Measurements from ENCODE around the gene FNDC3B. TPM values are rescaled to one million over a fixed set of nuclear protein-coding genes. Genes with fewer than 3 reads are reported as not detected.
A peak's percentile ranks its signal among the peaks of the same experiment; 100 is the strongest.

The FNDC3B gene
- total RNA-seq, 1 donor from 2014 or later, result 147 TPM

DNA sequence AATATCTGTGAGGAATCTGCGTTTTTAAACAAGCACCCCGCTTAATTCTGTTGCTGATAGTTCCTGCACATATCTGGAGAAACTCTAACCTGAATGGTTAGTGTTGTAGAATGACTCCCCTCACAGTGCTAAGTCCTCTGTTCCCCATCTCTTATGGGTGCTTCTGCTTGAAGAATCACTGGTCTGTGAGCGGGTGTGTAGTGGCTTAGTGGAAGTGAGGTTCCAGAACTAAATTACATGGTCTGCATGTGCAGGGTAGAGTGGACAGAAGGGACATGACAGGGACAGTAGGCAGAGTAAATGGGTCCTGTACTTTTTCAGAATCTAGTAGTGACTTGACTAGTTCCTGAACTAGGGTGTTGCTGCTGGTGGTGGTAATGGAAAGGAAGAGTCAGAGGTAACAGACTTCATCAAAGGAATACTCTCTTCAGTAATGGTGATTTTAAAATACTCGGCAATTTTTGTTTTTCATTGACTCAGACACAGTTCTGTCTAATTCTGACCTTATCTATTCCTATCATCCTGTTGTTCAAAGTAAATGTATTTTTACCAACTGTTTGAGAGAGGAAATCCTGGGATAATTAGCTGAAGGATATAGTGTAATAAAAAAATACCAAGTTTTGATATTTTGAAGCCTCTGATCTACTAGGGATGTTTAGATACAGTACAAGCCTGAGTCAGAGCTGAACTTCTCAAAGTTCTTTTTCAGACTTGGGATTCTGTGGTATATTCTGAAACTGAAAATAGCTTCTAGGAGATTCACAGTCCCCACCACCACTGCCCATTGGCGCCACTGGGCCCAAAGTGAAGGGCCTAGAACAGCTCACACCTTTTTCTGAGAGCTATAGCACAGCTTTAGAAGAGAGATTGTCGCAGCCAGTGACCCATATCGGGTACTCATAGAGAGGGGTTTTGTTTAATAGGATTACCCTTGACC lies 55.5 kb downstream of the FNDC3B start:
- no peak for DNase-seq

DNA sequence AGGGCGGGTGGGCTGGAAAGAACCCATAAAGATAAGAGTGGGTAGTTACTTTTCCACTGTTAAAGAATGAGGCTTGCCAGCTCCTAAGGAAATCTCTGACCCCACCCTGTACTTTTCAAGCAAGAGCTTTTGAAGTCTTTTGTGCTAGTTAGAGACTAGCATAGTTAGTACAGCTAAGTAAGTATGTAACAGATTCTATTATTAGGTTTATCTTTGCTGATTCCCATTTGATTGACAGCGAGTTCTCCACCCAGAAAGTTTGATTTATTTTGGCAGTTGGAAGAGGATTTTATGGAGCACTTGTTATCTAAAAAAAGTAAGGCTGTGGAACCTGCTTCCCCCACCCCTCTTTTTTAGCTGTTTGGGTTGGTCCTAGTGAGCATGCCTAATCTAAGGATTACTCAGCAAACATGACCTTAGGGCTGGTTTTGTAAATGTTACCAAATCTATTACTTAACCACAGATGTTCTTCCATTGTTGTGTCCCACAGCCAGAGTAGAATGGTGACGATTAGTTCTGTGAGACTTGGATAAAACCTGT lies 57.6 kb downstream of the FNDC3B start:
- peak; percentile 32 for DNase-seq

GRCh38 chr3:172097585-172097984 lies 58.2 kb downstream of the FNDC3B start:
- no peak for DNase-seq

DNA sequence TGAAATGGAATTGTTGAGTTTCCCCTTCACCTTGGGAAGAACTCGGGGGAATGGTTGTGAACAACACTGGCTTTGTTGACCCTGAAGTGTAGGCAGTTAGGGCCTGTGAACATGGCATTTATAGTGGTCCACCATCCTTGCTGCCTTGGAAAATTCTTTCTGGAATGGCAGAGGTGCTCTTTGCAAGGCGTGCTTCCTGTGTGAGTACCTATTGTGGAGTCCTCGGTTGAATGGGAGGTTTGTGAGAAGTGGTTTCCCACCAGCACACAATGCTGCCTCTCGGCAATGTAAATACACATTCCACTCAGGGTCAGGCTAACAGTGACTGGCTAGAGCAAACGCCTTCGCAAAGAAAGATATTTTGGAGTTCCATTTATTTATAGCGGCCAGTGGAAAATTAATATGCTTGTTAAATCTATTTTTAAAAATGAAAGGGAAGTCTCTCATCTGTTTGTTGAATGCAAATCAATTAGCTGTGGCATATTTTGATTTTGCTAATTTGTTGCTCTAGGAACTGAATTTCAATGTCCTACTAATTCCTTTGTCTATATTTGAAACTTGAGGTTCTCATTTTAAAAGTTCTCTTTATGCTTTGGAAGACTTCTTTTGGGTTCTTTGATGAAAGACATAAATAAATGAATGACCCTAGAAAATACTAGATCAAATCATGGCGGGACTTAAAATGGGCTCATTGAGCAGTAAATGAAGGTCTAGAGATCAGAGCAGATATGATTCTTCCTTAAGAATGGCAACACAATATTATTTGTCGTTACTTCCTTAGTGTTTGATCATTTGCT lies 59.5 kb downstream of the FNDC3B start:
- DNase-seq, result peak; percentile 25

DNA sequence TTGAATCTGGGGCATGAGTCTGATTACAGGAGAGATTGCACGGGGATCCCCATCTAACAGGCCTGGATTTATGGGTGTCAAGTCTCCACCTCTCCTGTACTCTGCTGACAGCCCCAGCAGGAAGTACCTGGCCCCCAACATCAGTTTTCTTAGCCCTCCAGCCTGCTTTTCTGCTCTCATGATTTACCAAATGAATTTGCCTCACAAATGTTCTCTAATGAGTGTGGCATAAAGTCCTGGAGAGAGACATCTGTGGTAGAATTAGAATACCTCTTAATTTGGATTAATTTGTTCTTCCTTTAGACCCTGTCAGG lies 60.1 kb downstream of the FNDC3B start:
- no peak for DNase-seq

GRCh38 chr3:172100482-172100881 lies 61.1 kb downstream of the FNDC3B start:
- no peak for DNase-seq

GRCh38 chr3:172101107-172101506 lies 61.7 kb downstream of the FNDC3B start:
- DNase-seq, result no peak

DNA sequence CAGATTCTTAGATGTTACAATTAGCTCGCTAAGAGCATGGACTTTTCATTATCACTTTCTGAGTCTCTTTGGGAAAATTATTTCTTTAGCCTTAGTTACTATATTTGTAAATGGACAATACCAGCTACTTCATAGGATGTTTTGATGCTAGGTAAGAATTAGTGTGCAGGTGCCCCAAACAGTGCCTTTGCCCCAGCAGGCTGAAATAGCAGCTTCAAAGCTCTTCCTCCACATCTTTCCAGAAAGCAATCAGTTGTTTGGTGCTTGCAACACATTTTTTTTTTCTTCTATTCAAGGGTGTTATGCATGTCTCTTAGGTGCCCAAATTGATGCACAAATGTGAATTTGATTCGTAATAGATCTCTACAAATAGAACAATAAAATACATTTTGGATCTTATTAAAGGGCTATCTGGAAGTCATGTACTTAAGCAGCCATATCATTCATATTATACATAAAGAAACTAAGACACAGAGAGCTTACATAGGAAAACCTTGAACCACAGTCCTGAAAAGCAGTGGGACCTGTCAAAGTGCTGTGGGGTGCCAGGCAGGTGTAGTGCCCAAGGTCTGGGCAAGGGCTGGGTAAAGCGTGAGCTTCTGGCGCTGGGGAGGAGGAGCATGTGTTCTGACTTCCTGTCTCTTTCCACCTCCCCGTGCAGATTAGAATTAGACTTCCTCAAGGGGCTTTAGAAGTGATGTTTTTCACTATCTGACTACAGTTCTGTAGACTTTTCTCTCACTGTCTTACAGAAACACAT lies 62.9 kb downstream of the FNDC3B start:
- no peak for DNase-seq

DNA sequence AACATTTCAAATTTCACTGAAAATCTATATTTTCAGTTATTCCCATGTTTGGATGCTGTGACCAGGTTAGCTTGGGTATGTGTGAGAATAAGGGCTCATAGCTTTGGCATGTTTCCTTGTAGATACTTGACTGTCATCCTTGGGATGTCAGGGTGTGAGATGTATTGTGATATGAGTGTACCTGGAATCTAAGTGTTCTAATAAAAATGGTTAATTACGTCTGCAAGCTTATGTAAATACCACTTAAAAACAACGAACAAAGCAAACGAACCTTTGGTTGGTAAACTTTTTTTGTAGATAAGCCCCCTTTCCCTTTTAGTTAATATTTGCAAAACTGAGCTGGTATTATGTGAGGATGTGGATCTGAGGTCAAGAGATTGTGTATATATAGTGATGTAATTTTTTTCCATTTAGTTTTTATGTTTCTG lies 63.5 kb downstream of the FNDC3B start:
- no peak for DNase-seq

GRCh38 chr3:172103724-172104123 lies 64.3 kb downstream of the FNDC3B start:
- DNase-seq, result peak; percentile 52

- peak; percentile 62 for DNase-seq
Measured at GRCh38 chr3:172104471-172105072, 65.2 kb downstream of the FNDC3B start.

DNA sequence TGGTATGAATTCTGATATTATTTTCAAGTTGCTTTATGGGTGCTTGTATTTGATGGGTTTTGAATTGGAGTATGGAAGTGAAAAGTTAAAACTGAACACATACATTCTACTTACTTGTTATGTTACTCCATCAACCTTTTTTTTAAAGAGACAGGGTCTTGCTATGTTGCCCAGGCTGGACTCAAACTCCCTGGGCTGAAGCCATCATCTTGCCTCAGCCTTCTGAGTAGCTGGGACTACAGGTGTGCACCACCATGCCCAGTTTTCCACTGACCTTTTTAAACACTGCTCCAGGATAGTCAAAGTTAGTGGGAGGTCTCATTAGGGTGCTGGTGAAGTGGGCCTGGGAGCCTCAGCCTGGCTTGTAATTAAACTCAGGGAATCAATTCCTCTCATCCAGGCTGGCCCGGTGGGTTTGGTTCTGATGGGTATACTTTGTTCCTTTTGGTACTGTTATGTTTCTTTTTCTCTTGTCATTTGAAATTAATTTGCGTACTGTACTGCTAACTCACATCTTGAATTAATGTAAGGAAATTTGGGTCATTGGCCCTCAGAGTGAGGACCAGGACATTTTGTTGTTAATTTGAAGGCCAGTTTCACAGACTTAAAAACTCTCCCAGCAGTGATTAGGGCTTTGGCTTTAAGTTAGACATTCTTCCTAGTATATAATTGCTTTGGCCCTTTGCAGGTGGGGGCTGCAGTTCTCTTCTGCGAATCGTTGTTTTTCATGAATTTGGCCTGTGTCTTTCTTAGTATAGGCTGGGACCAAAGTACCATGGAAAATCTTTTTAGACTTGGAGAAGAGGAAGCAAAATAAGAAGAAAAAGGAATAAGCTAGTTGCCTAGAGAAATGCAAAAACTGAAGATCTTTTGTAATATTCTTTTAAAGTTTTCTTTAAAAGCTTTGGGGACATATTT lies 66.9 kb downstream of the FNDC3B start:
- no peak for DNase-seq

DNA sequence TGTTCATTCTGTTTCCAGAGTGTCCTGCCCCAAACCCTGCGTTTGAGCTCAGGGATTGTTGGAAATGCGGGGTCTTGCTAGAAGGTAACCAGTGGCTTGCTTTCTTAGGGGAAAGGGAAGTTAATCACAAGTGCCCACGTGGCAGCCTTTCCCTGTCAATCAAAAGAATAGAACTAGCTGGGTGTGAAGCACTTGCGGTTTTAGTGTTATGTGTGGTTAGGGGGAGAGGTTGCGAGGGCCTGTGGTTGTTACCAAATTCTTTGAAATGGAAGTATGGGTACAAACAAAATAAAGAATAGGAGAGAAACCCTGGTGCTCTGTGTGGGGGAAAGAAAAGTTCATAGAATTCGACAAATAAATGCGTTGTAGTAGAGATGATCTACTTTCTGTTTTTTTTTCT lies 67.6 kb downstream of the FNDC3B start:
- DNase-seq, result no peak

DNA sequence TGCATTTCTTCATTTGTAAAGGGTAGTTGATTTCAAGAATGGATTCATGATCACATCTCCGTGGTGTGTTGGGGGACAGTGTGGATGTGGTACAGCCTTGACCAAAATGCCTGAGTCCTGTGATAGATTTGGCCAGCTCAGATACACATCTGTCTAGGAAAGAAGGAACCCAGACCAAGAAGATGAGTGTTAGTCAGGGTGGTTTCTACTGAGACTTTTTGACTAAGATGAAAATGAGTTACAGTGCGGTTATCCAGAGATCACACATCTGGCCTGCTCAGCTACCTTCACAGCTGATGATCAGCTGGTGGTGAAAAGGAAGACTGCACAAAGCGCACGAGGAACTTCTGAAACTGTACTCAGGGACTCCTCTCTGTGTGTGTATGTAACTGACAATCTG lies 68.0 kb downstream of the FNDC3B start:
- no peak for DNase-seq

DNA sequence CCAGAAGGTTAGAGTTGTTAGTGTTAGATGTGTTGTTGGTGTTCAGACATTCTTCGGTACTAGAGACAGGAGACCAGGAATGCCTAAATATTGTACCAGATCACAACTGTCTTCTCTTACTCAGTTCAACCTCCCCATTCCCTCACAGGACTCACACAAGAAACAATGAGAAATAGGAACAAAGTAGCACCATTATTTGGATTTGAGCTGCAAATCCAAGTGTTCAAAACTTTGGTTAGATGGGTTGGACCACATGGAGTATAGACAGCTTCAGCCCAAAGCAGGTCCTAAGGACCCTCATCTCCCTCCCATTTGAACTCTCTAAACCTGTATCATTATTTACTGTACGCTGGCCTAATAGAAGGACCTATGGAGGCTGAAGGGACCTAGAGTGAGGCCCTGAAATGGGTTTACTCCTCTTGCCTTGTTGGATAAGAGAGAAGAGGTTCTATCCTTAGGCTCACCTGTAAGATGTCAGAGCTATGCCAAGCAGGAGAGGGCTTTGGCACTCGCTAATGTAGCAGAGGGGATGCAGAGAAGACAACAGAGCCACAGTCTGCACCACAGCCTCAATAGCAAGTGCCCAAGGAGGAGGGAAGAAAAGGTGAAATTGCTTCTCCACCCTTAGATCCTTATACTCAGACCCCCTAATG lies 70.9 kb downstream of the FNDC3B start:
- DNase-seq, result no peak

DNA sequence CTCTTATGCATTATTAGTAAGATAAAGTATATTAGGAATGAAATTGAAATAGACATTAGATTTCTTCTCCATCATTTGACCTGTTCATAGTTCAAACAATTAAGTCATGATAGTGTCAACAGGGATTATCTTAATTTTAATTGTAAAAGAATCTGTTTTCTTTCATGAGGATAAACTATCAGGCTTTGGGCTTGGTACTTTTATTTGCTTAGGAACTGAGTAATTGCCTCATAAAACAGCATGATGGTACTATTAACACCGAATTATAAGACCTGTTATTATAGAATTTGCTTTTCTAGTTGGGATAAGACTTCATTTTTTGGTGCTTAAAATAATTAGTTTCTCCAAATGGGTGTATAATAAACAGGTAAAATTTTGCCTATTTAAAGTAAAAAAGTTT lies 71.8 kb downstream of the FNDC3B start:
- no peak for DNase-seq

- DNase-seq, result no peak
Measured at GRCh38 chr3:172112078-172112733, 72.8 kb downstream of the FNDC3B start.

- DNase-seq, result no peak
Measured at GRCh38 chr3:172112734-172113120, 73.3 kb downstream of the FNDC3B start.

DNA sequence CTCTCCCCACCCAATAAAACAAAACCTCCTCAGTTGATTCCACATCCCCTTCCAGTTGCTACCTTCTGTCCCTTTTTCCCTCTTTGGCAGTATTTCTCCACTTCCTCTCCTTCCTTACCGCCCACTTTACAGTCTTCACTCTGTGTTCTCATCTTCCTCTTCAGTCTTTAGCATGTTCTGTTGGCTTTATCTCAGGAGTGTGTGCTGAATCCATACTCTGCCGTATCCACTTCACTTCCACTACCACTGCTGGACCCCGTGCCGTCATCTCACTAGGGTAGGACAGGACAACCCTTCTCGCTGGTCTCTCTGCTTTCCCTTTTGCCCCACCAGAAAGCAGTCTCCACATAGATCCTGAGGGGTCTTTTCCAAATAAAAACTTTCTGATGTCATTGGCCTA lies 74.3 kb downstream of the FNDC3B start:
- DNase-seq, result no peak

- DNase-seq, result no peak
Measured at GRCh38 chr3:172115059-172115458, 75.7 kb downstream of the FNDC3B start.
